ENCODE results near the gene ANKRD27. TPM values are rescaled to one million over a fixed set of nuclear protein-coding genes. Genes with fewer than 3 reads are reported as not detected.
"Not testable (repeated sequence)": the region's sequence is repeated elsewhere in the genome, so short reads cannot be mapped to it uniquely, and the experiment has no call there.

Gene ANKRD27
- total and polyA plus RNA-seq, 4 experiments from 2014 or later: 16.0 to 51.2 (median 39.7) TPM

DNA sequence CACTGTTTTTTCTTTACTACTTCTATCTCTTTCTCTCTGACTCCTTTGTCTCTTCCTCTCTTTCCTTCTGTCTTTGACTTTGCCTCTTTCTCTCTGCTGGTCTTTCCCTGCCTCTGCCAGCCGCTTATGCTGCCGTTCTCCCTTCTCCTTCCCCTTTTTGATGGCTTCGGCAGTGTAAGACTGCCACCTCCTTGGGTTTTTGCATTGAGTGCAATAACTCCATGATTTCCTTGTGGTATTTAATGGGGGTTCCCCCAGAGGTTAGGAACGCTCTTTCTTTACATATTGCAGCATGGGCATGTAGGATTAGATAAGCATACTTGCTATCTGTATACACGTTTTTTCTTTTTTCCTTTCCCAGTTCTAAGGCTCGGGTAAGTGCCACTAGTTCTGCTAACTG lies 20.5 kb upstream of the ANKRD27 start:
- H3K9me3 Mint-ChIP-seq; H3K36me3 ChIP-seq (ENCODE audit: insufficient read depth, low read length); CTCF ChIA-PET (ENCODE audit: partially characterized antibody); H3K27me3 ChIP-seq (ENCODE audit: insufficient read depth, low read length); H3K9me3 ChIP-seq (ENCODE audit: control insufficient read depth in 1 of 2, low read length in 2 of 2); H3K27me3 Mint-ChIP-seq; POLR2A ChIA-PET (ENCODE audit: partially characterized antibody); intact Hi-C loops (cut with micrococcal nuclease); H3K27ac ChIP-seq (ENCODE audit: low read depth, low read length); DNase-seq; H3K4me3 ChIP-seq (ENCODE audit: low read length in 2 of 2): not testable (repeated sequence)
- H3K4me1 Mint-ChIP-seq: peaks cover 54 to 87% (median 68%) of the 10 kb centered on the region in 4 donors
- H3K36me3 Mint-ChIP-seq: peaks cover 43 to 50% of the 10 kb centered on the region in 2 donors
- H3K4me1 ChIP-seq (ENCODE audit: insufficient read depth, low read length): peaks cover 51% of the 10 kb centered on the region
- peak overlapping the region; percentile 2 to 79 (median 66) for H3K4me3 Mint-ChIP-seq
- peak overlapping the region in 5 of 7 donors; percentile 39 to 84 (median 69) for H3K27ac Mint-ChIP-seq

DNA sequence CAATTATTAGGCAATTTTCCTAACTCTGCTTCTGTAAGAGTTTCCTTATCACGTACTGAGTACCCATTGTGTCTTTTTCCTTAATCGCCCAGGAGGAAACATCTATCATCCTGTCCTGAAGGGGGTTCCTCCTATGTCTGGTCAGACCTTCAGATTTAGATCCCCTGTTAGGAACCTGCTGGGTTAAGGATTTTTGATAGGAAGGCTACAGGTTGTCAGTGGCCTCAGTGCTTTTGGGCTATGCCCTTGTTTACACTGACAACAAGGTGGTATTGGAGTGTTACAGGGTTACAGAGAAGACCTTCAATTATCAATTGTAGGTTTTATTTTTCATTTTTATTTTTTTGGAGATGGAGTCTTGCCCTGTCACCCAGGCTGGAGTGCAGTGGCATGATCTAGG lies 19.9 kb upstream of the ANKRD27 start:
- POLR2A ChIA-PET (ENCODE audit: partially characterized antibody): not testable (repeated sequence)

DNA sequence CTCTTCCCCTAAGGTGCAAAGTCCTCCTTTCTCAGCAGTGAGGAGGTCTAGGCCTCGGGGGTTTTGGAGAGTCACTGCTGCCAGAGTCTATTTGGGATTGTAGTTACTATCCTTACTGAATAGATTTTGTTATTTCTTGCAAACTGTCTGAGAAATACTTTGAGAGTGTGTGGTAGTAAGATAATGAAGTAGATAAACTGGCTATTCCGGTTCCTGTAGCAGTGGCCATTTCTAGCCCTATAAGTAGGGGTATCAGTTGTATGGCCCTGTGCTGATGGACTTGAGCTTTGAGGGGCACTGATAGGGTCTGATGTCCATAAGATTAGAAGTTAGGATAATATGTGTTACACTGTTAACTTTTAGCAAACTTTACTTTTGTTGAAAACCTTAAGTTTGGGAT lies 19.3 kb upstream of the ANKRD27 start:
- intact Hi-C loops (cut with micrococcal nuclease): loop anchor here (5.0 kb wide), 2 partner anchors 388 to 483 kb away; partner anchors contain the start of gene GPATCH1
- DNase-seq; H3K9me3 Mint-ChIP-seq; H3K27me3 ChIP-seq (ENCODE audit: insufficient read depth, low read length); H3K4me3 ChIP-seq (ENCODE audit: low read length in 2 of 2); H3K9me3 ChIP-seq (ENCODE audit: control insufficient read depth in 1 of 2, low read length in 2 of 2); H3K27me3 Mint-ChIP-seq; H3K27ac ChIP-seq (ENCODE audit: low read depth, low read length); CTCF ChIA-PET (ENCODE audit: partially characterized antibody); H3K36me3 ChIP-seq (ENCODE audit: insufficient read depth, low read length): not testable (repeated sequence)
- Mint-ChIP-seq H3K36me3 (peaks cover 36 to 38% of the 10 kb centered on the region in 2 donors), H3K4me1 (peaks cover 51 to 79% (median 66%) of the 10 kb centered on the region in 4 donors), H3K4me3 (peak overlapping the region; percentile 90 to 94 (median 92)), H3K27ac (peak overlapping the region; percentile 19 to 92 (median 76))
- H3K4me1 ChIP-seq (ENCODE audit: insufficient read depth, low read length): peaks cover 51% of the 10 kb centered on the region
- POLR2A ChIA-PET (ENCODE audit: partially characterized antibody): interaction anchor here (1.1 kb wide), 1 partner anchor 277 kb away, joined by 7 read pairs; the partner anchor contains the start of genes CEP89 and FAAP24

More for the DNA sequence above, 19.9 kb upstream of the ANKRD27 start:
- H3K27ac ChIP-seq (ENCODE audit: low read depth, low read length); H3K27me3 ChIP-seq (ENCODE audit: insufficient read depth, low read length); H3K9me3 Mint-ChIP-seq; H3K9me3 ChIP-seq (ENCODE audit: control insufficient read depth in 1 of 2, low read length in 2 of 2); H3K36me3 ChIP-seq (ENCODE audit: insufficient read depth, low read length); DNase-seq; CTCF ChIA-PET (ENCODE audit: partially characterized antibody); H3K4me3 ChIP-seq (ENCODE audit: low read length in 2 of 2); H3K27me3 Mint-ChIP-seq: not testable (repeated sequence)
- Mint-ChIP-seq H3K4me3 (peak overlapping the region; percentile 20 to 94 (median 92)), H3K27ac (peak overlapping the region in 5 of 7 donors; percentile 19 to 80 (median 64)), H3K36me3 (peaks cover 39 to 43% of the 10 kb centered on the region in 2 donors), H3K4me1 (peaks cover 54 to 81% (median 67%) of the 10 kb centered on the region in 4 donors)
- intact Hi-C loops (cut with micrococcal nuclease): loop anchor here (5.0 kb wide), 2 partner anchors 387 to 482 kb away; partner anchors contain the start of gene GPATCH1
- peaks cover 51% of the 10 kb centered on the region for H3K4me1 ChIP-seq (ENCODE audit: insufficient read depth, low read length)

DNA sequence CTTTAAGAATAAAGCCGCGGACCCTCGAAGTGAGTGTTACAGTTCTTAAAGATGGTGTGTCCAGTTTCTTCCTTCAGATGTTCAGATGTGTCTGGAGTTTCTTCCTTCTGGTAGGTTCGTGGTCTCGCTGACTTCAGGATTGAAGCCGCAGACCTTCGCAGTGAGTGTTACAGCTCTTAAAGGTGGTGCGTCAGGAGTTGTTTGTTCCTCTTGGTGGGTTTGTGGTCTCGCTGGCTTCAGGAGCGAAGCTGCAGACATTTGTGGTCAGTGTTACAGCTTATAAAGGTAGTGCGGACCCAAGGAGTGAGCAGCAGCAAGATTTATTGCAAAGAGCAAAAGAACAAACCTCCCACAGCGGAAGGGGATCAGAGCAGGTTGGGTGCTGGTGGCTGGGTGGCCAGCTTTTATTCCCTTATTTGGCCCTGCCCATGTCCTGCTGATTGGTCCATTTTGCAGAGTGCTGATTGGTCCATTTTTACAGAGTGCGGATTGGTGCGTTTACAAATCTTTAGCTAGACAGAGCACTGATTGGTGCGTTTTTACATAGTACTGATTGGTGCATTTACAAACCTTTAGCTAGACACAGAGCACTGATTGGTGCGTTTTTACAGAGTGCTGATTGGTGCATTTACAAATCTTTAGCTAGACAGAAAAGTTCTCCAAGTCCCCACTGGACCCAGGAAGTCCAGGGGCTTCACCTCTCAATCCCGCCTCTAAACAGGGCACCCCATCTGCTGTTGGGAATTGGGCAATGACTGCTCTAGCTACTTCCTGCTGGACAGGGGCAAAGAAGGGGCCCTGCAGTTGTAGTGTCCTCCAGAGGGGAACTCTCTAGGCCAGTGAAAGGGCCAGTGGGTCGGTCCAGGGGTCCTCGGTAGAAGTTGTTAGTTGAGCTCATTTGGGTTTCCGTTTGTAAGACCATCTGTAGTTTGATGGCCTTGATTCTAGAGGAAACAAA lies 18.4 kb upstream of the ANKRD27 start:
- Histone ChIP-seq H3K27ac (ENCODE audit: low read depth, low read length) (peak overlapping the region; percentile 63), H3K4me1 (ENCODE audit: insufficient read depth, low read length) (peaks cover 51% of the 10 kb centered on the region), H3K4me3 (ENCODE audit: low read length in 2 of 2) (peak overlapping the region; percentile 85 to 89)
- peak overlapping the region; percentile 80 to 95 (median 93) for H3K27ac Mint-ChIP-seq
- intact Hi-C loops (cut with micrococcal nuclease): loop anchor here (5.0 kb wide), 2 partner anchors 389 to 484 kb away; partner anchors contain the start of gene GPATCH1
- not testable (repeated sequence) for H3K27me3 Mint-ChIP-seq; H3K36me3 ChIP-seq (ENCODE audit: insufficient read depth, low read length); H3K9me3 Mint-ChIP-seq; H3K9me3 ChIP-seq (ENCODE audit: control insufficient read depth in 1 of 2, low read length in 2 of 2); H3K27me3 ChIP-seq (ENCODE audit: insufficient read depth, low read length)
- ChIA-PET CTCF (ENCODE audit: partially characterized antibody) (interaction anchor here (0.6 to 1.4 kb wide), 3 partner anchors 12 to 94 kb away, joined by 3 to 7 read pairs (median 3); no protein-coding TSS in a partner anchor), POLR2A (ENCODE audit: partially characterized antibody) (interaction anchor here (0.9 to 1.6 kb wide), 5 partner anchors 18 to 278 kb away, joined by 3 to 14 read pairs (median 4); partner anchors contain the start of genes ANKRD27, CEP89, FAAP24 and PDCD5)
- peaks cover 48 to 70% (median 61%) of the 10 kb centered on the region in 4 donors for H3K4me1 Mint-ChIP-seq
- DNase-seq: peak in 3 of 5 donors; percentile 11 to 51 (median 21)
- peak overlapping the region; percentile 90 to 94 (median 92) for H3K4me3 Mint-ChIP-seq
- H3K36me3 Mint-ChIP-seq: peaks cover 28 to 29% of the 10 kb centered on the region in 2 donors

DNA sequence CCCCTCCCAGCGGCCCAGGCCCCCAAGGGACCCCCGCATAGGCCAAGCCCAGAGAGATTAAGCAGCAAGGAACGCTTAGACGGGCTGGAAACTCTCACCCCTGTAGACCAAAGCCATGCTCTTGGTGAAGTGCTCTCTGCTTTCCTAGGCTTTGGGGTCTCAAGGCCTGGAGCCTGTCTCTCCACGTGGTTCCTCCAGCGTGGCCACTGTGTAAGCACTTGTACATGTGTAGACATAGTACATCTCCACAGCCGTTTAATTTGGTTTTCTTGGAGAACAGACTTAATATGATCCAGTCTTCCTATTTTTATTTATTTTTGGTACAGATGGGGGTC lies 17.7 kb upstream of the ANKRD27 start:
- Mint-ChIP-seq H3K4me1 (peaks cover 46 to 63% (median 55%) of the 10 kb centered on the region in 4 donors), H3K4me3 (peak overlapping the region; percentile 90 to 94 (median 92)), H3K27ac (peak overlapping the region; percentile 80 to 95 (median 93)), H3K36me3 (peaks cover 21 to 22% of the 10 kb centered on the region in 2 donors), H3K27me3 (no peaks in the 10 kb centered on the region), H3K9me3 (peaks cover 0 to 2% (median 0%) of the 10 kb centered on the region in 8 donors)
- H3K27ac ChIP-seq (ENCODE audit: low read depth, low read length): peak overlapping the region; percentile 63
- intact Hi-C loops (cut with micrococcal nuclease): loop anchor here (1.0 to 5.0 kb wide), 3 partner anchors 102 to 485 kb away; partner anchors contain the start of gene GPATCH1
- H3K27me3 ChIP-seq (ENCODE audit: insufficient read depth, low read length): no peaks in the 10 kb centered on the region
- DNase-seq: no peak
- H3K4me3 ChIP-seq (ENCODE audit: low read length in 2 of 2): peak overlapping the region; percentile 85 to 89
- ChIA-PET POLR2A (ENCODE audit: partially characterized antibody) (interaction anchor here (0.9 to 1.6 kb wide), 3 partner anchors 17 to 112 kb away, joined by 3 to 14 read pairs (median 4); partner anchors contain the start of genes ANKRD27, PDCD5 and RGS9BP), CTCF (ENCODE audit: partially characterized antibody) (interaction anchor here (0.6 to 1.4 kb wide), 2 partner anchors 11 to 93 kb away, joined by 3 to 7 read pairs; no protein-coding TSS in a partner anchor)
- H3K4me1 ChIP-seq (ENCODE audit: insufficient read depth, low read length): peaks cover 51% of the 10 kb centered on the region
- H3K36me3 ChIP-seq (ENCODE audit: insufficient read depth, low read length): no peaks in the 10 kb centered on the region
- H3K9me3 ChIP-seq (ENCODE audit: control insufficient read depth in 1 of 2, low read length in 2 of 2): no peaks in the 10 kb centered on the region

DNA sequence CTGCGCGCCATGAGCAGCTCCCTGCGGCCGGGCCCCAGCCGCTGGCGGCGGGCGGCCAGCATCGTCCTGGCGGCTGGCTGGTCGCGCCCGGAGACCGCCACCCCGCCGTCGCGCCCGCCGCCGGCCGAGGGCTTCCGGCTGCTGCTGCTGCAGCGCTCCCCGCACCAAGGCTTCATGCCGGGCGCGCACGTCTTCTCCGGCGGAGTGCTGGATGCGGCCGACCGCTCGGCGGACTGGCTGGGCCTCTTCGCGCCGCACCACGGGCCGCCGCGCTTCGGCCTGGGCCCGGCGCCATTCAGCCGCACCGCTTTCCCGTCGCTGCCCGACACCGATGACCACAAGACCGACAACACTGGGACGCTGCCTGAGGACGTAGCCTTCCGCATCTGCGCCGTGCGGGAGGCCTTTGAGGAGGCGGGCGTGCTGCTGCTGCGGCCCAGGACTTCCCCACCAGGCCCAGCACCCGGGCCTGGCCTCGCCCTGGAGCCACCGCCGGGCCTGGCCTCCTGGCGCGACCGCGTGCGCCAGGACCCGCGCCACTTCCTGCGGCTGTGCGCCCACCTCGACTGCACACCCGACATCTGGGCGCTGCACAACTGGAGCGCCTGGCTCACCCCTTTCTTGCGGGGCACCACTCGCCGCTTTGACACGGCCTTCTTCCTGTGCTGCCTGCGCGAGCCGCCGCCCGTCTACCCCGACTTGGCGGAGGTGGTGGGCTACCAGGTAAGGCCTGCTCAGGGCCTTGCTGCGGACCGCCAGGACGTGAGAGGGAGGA lies 17.2 kb upstream of the ANKRD27 start:
- Mint-ChIP-seq H3K4me3 (peak overlapping the region; percentile 91 to 94 (median 92)), H3K9me3 (peaks cover 0 to 2% (median 0%) of the 10 kb centered on the region in 8 donors), H3K27me3 (no peaks in the 10 kb centered on the region), H3K27ac (peak overlapping the region; percentile 80 to 95 (median 93)), H3K36me3 (peaks cover 16% of the 10 kb centered on the region in 2 donors), H3K4me1 (peaks cover 44 to 57% (median 50%) of the 10 kb centered on the region in 4 donors)
- H3K27ac ChIP-seq (ENCODE audit: low read depth, low read length): peak overlapping the region; percentile 63
- POLR2A ChIA-PET (ENCODE audit: partially characterized antibody): interaction anchor here (0.6 to 2.6 kb wide), 13 partner anchors 9 to 379 kb away, joined by 3 to 73 read pairs (median 4); partner anchors contain the start of genes ANKRD27, CEP89, FAAP24 and RGS9BP
- peaks cover 50% of the 10 kb centered on the region for H3K4me1 ChIP-seq (ENCODE audit: insufficient read depth, low read length)
- H3K27me3 ChIP-seq (ENCODE audit: insufficient read depth, low read length): no peaks in the 10 kb centered on the region
- peak; percentile 49 to 63 (median 58) for DNase-seq
- intact Hi-C loops (cut with micrococcal nuclease): loop anchor here (1.0 to 5.0 kb wide), 5 partner anchors 17 to 485 kb away; partner anchors contain the start of genes ANKRD27, GPATCH1 and RGS9BP
- H3K4me3 ChIP-seq (ENCODE audit: low read length in 2 of 2): peak overlapping the region; percentile 85 to 89
- H3K9me3 ChIP-seq (ENCODE audit: control insufficient read depth in 1 of 2, low read length in 2 of 2): no peaks in the 10 kb centered on the region
- no peaks in the 10 kb centered on the region for H3K36me3 ChIP-seq (ENCODE audit: insufficient read depth, low read length)
- CTCF ChIA-PET (ENCODE audit: partially characterized antibody): interaction anchor here (0.7 to 1.1 kb wide), 6 partner anchors 10 to 283 kb away, joined by 3 to 6 read pairs (median 4); partner anchors contain the start of gene ANKRD27
